Kidney (tissue), 14 donors: ENCODE results near the gene CENPC. TPM values are rescaled to one million over a fixed set of nuclear protein-coding genes. Genes with fewer than 3 reads are reported as not detected.
"Not testable (repeated sequence)": the region's sequence is repeated elsewhere in the genome, so short reads cannot be mapped to it uniquely, and the experiment has no call there.

Experiments used
- DNase-seq, 5 donors: peaks; one replicate each; pipeline ENCODE4 v3.0.0-alpha.2; 2013 to 2020
- FAIRE-seq: peaks from 2 replicates; lab custom pipeline; 2012; peaks lifted over from hg19 to GRCh38; lab: Jason Lieb, UNC
- H3K27ac ChIP-seq, 2 donors: one replicate each; pipeline ENCODE4 v1.7.0; 2013; ENCODE audit warnings: low read depth in 2 of 2, low read length in 2 of 2, inconsistent platforms in 1 of 2
- H3K27me3 ChIP-seq: one replicate; pipeline ENCODE4 v1.7.1; 2013; ENCODE audit warnings: low read length, inconsistent platforms; ENCODE audit not compliant: control insufficient read depth, insufficient read depth
- H3K36me3 ChIP-seq, 3 donors: one replicate each; pipeline versions ENCODE4 v1.7.0 to v1.7.1; 2013; ENCODE audit warnings: low read length in 3 of 3, control low read depth in 1 of 3, inconsistent platforms in 1 of 3; ENCODE audit not compliant: insufficient read depth in 3 of 3, control insufficient read depth in 2 of 3
- H3K4me1 ChIP-seq, 3 donors: one replicate each; pipeline versions ENCODE4 v1.7.0 to v1.7.1; 2013; ENCODE audit warnings: low read length in 3 of 3, inconsistent platforms in 1 of 3, low read depth in 1 of 3; ENCODE audit not compliant: control insufficient read depth in 2 of 3, insufficient read depth in 2 of 3
- H3K4me3 ChIP-seq, 3 donors: one replicate each; pipeline versions ENCODE4 v1.7.0 to v1.8.1; 2013; ENCODE audit warnings: low read length in 3 of 3, control low read depth in 1 of 3, inconsistent platforms in 1 of 3
- H3K9ac ChIP-seq, 3 donors: one replicate each; pipeline versions ENCODE4 v1.7.0 to v1.7.1; 2013; ENCODE audit warnings: low read length in 3 of 3, control low read depth in 1 of 3, inconsistent platforms in 1 of 3
- H3K9me3 ChIP-seq, 3 donors: one replicate each; pipeline versions ENCODE4 v1.7.0 to v1.7.1; 2013; ENCODE audit warnings: low read length in 3 of 3, control low read depth in 1 of 3, inconsistent platforms in 1 of 3; ENCODE audit not compliant: control insufficient read depth in 2 of 3, insufficient read depth in 1 of 3
- intact Hi-C: fragments of 100-400 bp; cut with DNase I; formaldehyde crosslinking; loops from one replicate; pipeline ENCODE4 v1.11.1; 2022
- polyA plus RNA-seq: library from polyadenylated mRNA; stranded (reverse); fragments of 350-450 nt; fragmentation: Illumina TruSeq; extraction: RNeasy Lipid Tissue Mini Kit (QIAGEN cat#74804); gene quantifications from one replicate; pipeline ENCODE4 v1.2.3, GENCODE V29; 2014; ENCODE audit warnings: low read depth, low replicate concordance; ENCODE audit not compliant: insufficient read depth
- total RNA-seq: library from RNA; stranded (reverse); fragmentation: NEBNext Ultra II Directional; extraction: Animal tissue kit (Norgen Biotek cat#: 25700); gene quantifications from one replicate; pipeline ENCODE4 v1.2.1, GENCODE V29; 2021
- TF ChIP-seq, protein P1 (sequence below): IDR thresholded peaks from 3 replicates; pipeline ENCODE4 v1.5.1; 2012; ENCODE audit warnings: mild to moderate bottlenecking, moderate library complexity, borderline replicate concordance; ENCODE audit not compliant: insufficient read depth; ENCODE audit errors: extremely low read depth
- donor health status: control.
- donor health status: control.
- donor health status: control.
- donor health status: control.
- donor health status: control.
- donor health status: DM: yes; HTN: yes; CAD: no.
- donor health status: Normal renal cell carcinoma (clear cell type).

The CENPC gene
- total and polyA plus RNA-seq, 2 donors from 2014 or later = 4.6 to 24.7 TPM

DNA sequence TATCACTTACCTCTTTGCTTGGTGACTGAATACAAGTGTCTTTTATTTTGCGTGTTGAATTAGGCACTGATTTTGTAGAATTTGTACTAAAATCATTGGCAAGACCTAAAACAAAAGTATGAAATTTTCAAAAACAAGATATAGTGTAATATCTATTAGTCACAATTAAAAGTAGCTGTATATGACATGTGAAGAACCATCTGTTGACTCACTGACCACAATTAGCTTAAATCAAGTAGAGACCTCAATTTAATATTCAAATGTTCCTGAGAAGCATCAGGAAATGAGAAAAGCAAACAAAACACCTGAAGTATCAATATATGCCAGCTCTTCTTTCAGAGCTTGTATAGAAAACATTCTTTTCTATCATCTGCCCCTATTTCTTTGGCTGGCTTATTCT is 5.5 kb downstream of the CENPC start:
- H3K9me3 ChIP-seq = no peaks in the 10 kb centered on the region
- TF ChIP-seq, protein P1, sequence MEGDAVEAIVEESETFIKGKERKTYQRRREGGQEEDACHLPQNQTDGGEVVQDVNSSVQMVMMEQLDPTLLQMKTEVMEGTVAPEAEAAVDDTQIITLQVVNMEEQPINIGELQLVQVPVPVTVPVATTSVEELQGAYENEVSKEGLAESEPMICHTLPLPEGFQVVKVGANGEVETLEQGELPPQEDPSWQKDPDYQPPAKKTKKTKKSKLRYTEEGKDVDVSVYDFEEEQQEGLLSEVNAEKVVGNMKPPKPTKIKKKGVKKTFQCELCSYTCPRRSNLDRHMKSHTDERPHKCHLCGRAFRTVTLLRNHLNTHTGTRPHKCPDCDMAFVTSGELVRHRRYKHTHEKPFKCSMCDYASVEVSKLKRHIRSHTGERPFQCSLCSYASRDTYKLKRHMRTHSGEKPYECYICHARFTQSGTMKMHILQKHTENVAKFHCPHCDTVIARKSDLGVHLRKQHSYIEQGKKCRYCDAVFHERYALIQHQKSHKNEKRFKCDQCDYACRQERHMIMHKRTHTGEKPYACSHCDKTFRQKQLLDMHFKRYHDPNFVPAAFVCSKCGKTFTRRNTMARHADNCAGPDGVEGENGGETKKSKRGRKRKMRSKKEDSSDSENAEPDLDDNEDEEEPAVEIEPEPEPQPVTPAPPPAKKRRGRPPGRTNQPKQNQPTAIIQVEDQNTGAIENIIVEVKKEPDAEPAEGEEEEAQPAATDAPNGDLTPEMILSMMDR = no peak
- H3K36me3 ChIP-seq = peaks cover 0 to 21% (median 2%) of the 10 kb centered on the region in 3 donors
- intact Hi-C loops = no loop called here
- peaks cover 0 to 2% (median 0%) of the 10 kb centered on the region in 3 donors for H3K4me1 ChIP-seq
- H3K9ac ChIP-seq = no peak overlapping the region
- H3K27me3 ChIP-seq = no peaks in the 10 kb centered on the region
- no peak for FAIRE-seq
- H3K27ac ChIP-seq = no peak overlapping the region
- DNase-seq = no peak
- H3K4me3 ChIP-seq = no peak overlapping the region

DNA sequence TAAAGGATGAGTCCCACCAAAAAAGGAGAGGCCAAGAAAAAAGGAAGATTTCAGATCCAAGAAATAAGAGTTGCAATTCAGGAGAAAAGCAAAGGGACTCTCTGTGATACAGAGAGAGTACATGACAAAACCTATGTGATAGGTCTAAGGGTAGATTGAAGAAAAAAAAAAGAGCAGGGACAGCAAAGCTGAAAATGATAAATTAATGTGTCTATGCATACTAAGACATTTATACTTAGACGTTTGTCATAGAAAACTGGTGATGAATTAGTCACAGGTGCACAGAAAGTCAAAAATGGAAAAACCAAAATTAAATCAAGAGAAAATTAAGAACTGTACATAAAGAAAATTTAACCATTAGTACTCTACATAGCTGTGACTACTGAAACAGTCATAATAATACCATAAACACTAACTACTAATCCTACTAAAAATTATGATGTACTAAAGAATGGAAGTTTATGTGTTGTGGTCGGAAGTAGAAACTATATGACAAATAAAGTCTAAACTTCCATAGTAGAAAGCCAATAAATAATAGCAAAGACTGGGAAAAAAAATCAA is 9.9 kb downstream of the CENPC start:
- Histone ChIP-seq H3K27me3 (no peaks in the 10 kb centered on the region), H3K9me3 (no peaks in the 10 kb centered on the region), H3K27ac (no peak overlapping the region), H3K4me1 (no peaks in the 10 kb centered on the region), H3K9ac (no peak overlapping the region), H3K4me3 (no peak overlapping the region), H3K36me3 (peaks cover 0 to 22% (median 9%) of the 10 kb centered on the region in 3 donors)
- FAIRE-seq (no peak), DNase-seq (no peak)
- TF ChIP-seq, protein P1 = no peak
- intact Hi-C loops = no loop called here

DNA sequence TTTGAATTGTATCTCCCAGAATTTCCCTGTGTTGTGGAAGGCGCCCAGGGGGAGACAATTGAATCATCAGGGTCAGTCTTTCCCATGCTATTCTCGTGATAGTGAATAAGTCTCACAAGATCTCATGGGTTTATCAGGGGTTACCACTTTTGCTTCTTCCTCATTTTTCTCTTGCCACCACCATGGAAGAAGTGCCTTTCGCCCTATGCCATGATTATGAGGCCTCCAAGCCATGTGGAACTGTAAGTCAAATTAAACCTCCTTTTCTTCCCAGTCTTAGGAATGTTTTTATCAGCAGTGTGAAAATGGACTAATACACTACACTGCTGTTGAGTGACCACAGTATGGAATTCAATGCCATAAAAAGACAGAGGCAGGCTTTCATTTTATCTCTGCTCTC is 12.2 kb downstream of the CENPC start:
- Histone ChIP-seq H3K27me3 (no peaks in the 10 kb centered on the region), H3K27ac (no peak overlapping the region), H3K4me3 (no peak overlapping the region), H3K9me3 (no peaks in the 10 kb centered on the region), H3K4me1 (no peaks in the 10 kb centered on the region), H3K9ac (no peak overlapping the region), H3K36me3 (peaks cover 3 to 13% (median 9%) of the 10 kb centered on the region in 3 donors)
- TF ChIP-seq, protein P1 = no peak
- DNase-seq (no peak), FAIRE-seq (no peak)
- intact Hi-C loops = no loop called here

- intact Hi-C loops = not testable (repeated sequence)
- H3K36me3 ChIP-seq = peaks cover 3 to 13% (median 9%) of the 10 kb centered on the region in 3 donors
Measured at GRCh38 chr4:67532397-67532796, 12.9 kb downstream of the CENPC start.

More at GRCh38 chr4:67532397-67532796, 12.9 kb downstream of the CENPC start:
- DNase-seq, H3K27me3 ChIP-seq, H3K9me3 ChIP-seq, H3K9ac ChIP-seq, FAIRE-seq, H3K27ac ChIP-seq, H3K4me3 ChIP-seq, H3K4me1 ChIP-seq: not testable (repeated sequence)
